IPS DF 6.9 (cell line): ENCODE data around the gene RHOD.

ENCODE experiments used
- DNase-seq: peaks from one replicate; pipeline ENCODE4 v3.0.0-alpha.2; 2013; ENCODE audit warnings: low read depth, low spot score
- H3K27ac ChIP-seq: one replicate; pipeline ENCODE4 v1.5.1; 2013; ENCODE audit warnings: low read length, control low read depth
- H3K27me3 ChIP-seq: 2 replicates; pipeline ENCODE4 v1.6.1; 2013; ENCODE audit warnings: mild to moderate bottlenecking, low read length; ENCODE audit not compliant: control insufficient read depth, insufficient read depth
- H3K36me3 ChIP-seq: 2 replicates; pipeline ENCODE4 v1.6.1; 2013; ENCODE audit warnings: low read length; ENCODE audit not compliant: control insufficient read depth, insufficient read depth
- H3K4me1 ChIP-seq: 2 replicates; pipeline ENCODE4 v1.6.1; 2013; ENCODE audit warnings: low read length; ENCODE audit not compliant: control insufficient read depth, insufficient read depth
- H3K4me3 ChIP-seq: 2 replicates; pipeline ENCODE4 v1.5.1; 2013; ENCODE audit warnings: mild to moderate bottlenecking, low read length
- H3K9me3 ChIP-seq: 2 replicates; pipeline ENCODE4 v1.6.1; 2013; ENCODE audit warnings: low read length, inconsistent platforms; ENCODE audit not compliant: control insufficient read depth, insufficient read depth
- WGBS: extraction: QIAGEN DNeasy Blood & Tissue Kit; methylation state at CpG from one replicate; pipeline ENCODE4 v1.1.7; 2013; ENCODE audit warnings: mixed read lengths, missing lambda C conversion rate; ENCODE audit not compliant: insufficient read length, insufficient coverage; 5-methylcytosine and 5-hydroxymethylcytosine counted together

RHOD gene

DNA sequence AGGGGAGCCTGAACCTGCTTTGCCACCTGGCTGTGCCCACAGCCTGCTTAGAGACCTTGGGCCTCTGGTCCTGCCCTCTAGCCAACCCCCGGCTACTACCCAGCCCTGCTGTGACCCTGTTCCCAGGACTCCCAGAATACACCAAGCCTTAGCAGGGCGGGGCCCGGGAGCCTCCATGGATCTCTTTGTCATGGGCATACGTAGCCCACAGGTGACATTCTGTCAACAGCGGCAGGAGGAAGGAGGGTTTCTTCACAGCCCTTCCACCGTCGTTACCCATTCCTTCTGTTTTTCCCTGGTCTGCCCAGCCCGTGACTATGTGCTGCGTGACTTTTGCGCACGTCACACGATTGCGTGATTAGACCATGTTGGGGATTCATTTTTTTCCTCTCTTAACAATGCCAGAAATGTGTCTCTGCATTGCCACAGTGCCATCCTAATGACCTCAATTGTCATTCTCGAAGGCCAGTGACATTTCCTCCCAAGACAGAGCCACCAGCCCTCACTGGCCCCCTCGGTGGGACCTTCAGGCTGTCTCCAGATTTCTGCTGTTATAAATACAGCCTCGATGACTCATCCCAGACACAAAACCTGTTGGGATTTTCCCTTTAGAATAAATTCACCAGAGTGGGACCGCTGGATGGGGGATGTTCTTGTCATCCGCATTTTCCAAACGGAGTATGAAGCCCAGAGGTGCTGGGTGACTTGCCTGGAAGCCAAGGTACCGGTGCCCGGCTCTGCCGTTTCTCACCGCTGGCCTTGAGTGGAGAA is 24.7 kb upstream of the RHOD start:
- Histone ChIP-seq H3K27ac (no peak overlapping the region), H3K4me1 (peaks cover 4% of the 10 kb centered on the region; the same call in 1 of the 2 replicates)
- no CpG with 5 or more reads among the region's 23 CpGs for WGBS

GRCh38 chr11:67032830-67033551 is 23.7 kb upstream of the RHOD start:
- peaks cover 4% of the 10 kb centered on the region; the same call in 1 of the 2 replicates for H3K4me1 ChIP-seq
- H3K36me3 ChIP-seq = no peaks in the 10 kb centered on the region
- no peak overlapping the region for H3K4me3 ChIP-seq
- no peak overlapping the region for H3K27ac ChIP-seq
- no CpG with 5 or more reads among the region's 12 CpGs for WGBS
- no peaks in the 10 kb centered on the region for H3K27me3 ChIP-seq
- no peaks in the 10 kb centered on the region for H3K9me3 ChIP-seq
- DNase-seq = no peak

More for the DNA sequence above, 24.7 kb upstream of the RHOD start:
- Histone ChIP-seq H3K36me3 (no peaks in the 10 kb centered on the region), H3K4me3 (no peak overlapping the region), H3K27me3 (no peaks in the 10 kb centered on the region), H3K9me3 (no peaks in the 10 kb centered on the region)
- DNase-seq = no peak

- no peak overlapping the region for H3K27ac ChIP-seq
- no CpG with 5 or more reads among the region's 8 CpGs for WGBS
- no peak overlapping the region for H3K4me3 ChIP-seq
- no peaks in the 10 kb centered on the region for H3K9me3 ChIP-seq
- H3K36me3 ChIP-seq = no peaks in the 10 kb centered on the region
- H3K4me1 ChIP-seq = peaks cover 4% of the 10 kb centered on the region; the same call in 1 of the 2 replicates
- DNase-seq = no peak
- no peaks in the 10 kb centered on the region for H3K27me3 ChIP-seq
These were observed 22.9 kb upstream of the RHOD start for GRCh38 chr11:67033661-67034166.

GRCh38 chr11:67034350-67034749 is 22.3 kb upstream of the RHOD start:
- WGBS = no CpG with 5 or more reads among the region's 6 CpGs
- Histone ChIP-seq H3K27ac (no peak overlapping the region), H3K4me1 (peaks cover 4% of the 10 kb centered on the region; the same call in 1 of the 2 replicates), H3K36me3 (no peaks in the 10 kb centered on the region), H3K9me3 (no peaks in the 10 kb centered on the region), H3K27me3 (no peaks in the 10 kb centered on the region), H3K4me3 (no peak overlapping the region)
- DNase-seq = no peak

GRCh38 chr11:67040147-67040546 is 16.5 kb upstream of the RHOD start:
- Histone ChIP-seq H3K9me3 (no peaks in the 10 kb centered on the region), H3K27ac (no peak overlapping the region), H3K36me3 (no peaks in the 10 kb centered on the region), H3K4me3 (no peak overlapping the region), H3K27me3 (no peaks in the 10 kb centered on the region), H3K4me1 (no peaks in the 10 kb centered on the region)
- WGBS = no CpG with 5 or more reads among the region's 12 CpGs
- no peak for DNase-seq

DNA sequence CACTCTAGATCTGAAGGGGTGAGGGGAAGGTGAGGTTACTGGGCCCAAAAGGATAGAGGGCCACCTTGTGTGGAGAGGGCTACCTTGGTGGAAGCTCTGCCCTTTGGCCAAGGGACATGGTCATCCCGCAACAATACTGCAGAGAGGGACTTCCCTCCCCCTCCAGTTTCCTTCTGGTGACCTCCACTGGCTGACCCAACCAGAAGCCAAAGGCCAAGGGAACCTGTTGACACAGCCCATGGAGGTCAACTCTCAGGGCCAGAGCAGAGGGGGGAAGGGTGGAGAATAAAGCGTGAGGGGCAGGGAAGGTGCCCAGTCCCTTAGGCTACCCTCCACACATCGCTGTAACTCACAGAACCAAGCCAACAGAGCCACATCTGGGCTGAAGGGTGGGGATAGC is 15.0 kb upstream of the RHOD start:
- H3K36me3 ChIP-seq = no peaks in the 10 kb centered on the region
- no peaks in the 10 kb centered on the region for H3K27me3 ChIP-seq
- DNase-seq = no peak
- WGBS = no CpG with 5 or more reads among the region's 3 CpGs
- H3K9me3 ChIP-seq = no peaks in the 10 kb centered on the region
- H3K4me1 ChIP-seq = no peaks in the 10 kb centered on the region
- no peak overlapping the region for H3K4me3 ChIP-seq
- no peak overlapping the region for H3K27ac ChIP-seq

DNA sequence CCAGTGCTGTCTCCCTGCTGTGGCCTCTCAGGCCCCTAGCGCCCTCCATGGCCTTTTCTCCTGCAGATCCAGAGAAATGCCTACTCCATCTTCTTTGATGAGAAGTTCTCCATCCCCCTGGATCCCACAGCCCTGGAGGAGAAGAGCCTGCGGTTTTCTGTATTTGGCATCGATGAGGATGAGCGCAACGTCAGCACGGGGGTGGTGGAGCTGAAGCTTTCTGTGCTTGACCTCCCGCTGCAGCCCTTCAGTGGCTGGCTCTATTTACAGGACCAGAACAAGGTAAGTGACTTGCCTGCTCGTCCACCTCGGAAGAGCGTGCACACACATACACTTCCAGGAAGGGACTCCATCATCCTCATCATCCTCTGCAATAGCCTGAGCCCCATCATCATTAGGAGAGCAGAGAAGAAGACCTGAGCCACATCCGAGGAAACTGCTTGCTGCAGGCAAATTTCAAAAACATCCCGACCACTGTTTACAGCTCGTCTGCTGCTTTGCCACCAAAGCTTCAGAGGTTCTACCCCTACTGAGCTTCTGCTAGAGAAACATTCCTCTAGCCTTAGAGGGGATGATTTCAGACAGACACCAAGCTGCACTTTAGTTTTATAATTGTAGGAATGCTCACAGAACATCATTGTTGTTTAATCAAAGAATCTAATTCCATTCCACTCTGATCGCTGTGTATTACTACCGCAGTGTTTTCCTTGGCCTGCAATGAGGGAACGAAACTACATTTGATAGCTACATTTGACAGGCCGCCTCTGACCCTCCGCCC is 12.9 kb upstream of the RHOD start:
- Histone ChIP-seq H3K27me3 (no peaks in the 10 kb centered on the region), H3K27ac (no peak overlapping the region), H3K9me3 (no peaks in the 10 kb centered on the region), H3K4me1 (no peaks in the 10 kb centered on the region), H3K4me3 (no peak overlapping the region), H3K36me3 (no peaks in the 10 kb centered on the region)
- WGBS = no CpG with 5 or more reads among the region's 18 CpGs
- no peak for DNase-seq

DNA sequence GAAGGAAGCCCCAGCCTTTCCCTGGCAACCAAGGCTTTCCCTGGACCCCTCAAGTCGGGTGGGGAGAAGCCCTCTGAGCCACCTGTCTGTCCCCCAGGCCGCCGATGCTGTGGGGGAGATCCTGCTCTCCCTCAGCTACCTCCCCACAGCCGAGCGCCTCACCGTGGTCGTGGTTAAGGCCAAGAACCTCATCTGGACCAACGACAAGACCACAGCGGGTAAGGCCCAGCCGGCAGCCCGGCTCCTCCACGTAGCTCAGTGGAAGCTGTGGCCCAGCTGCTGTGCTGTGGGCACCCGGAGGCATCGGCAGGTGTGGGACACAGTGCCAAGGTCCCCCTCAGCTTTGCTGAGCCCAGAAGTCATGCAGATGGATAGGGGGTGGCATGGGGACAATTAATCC is 12.2 kb upstream of the RHOD start:
- no peaks in the 10 kb centered on the region for H3K4me1 ChIP-seq
- H3K27me3 ChIP-seq = no peaks in the 10 kb centered on the region
- no peak for DNase-seq
- H3K9me3 ChIP-seq = no peaks in the 10 kb centered on the region
- H3K27ac ChIP-seq = no peak overlapping the region
- no peak overlapping the region for H3K4me3 ChIP-seq
- no peaks in the 10 kb centered on the region for H3K36me3 ChIP-seq
- no CpG with 5 or more reads among the region's 14 CpGs for WGBS

- Histone ChIP-seq H3K4me1 (no peaks in the 10 kb centered on the region), H3K36me3 (no peaks in the 10 kb centered on the region), H3K27ac (no peak overlapping the region), H3K27me3 (no peaks in the 10 kb centered on the region), H3K4me3 (no peak overlapping the region), H3K9me3 (no peaks in the 10 kb centered on the region)
- no CpG with 5 or more reads among the region's 14 CpGs for WGBS
- no peak for DNase-seq
These were observed 11.3 kb upstream of the RHOD start for GRCh38 chr11:67045314-67045713.

GRCh38 chr11:67048515-67049130 is 8.0 kb upstream of the RHOD start:
- H3K4me1 ChIP-seq = no peaks in the 10 kb centered on the region
- no peak overlapping the region for H3K27ac ChIP-seq
- H3K9me3 ChIP-seq = no peaks in the 10 kb centered on the region
- H3K27me3 ChIP-seq = no peaks in the 10 kb centered on the region
- no CpG with 5 or more reads among the region's 22 CpGs for WGBS
- H3K4me3 ChIP-seq = no peak overlapping the region; the same call in 1 of the 2 replicates
- H3K36me3 ChIP-seq = no peaks in the 10 kb centered on the region
- no peak for DNase-seq
